SK-MEL-5 (cell line): Measurements from ENCODE around the gene TTI1. TPM values are rescaled to one million over a fixed set of nuclear protein-coding genes. Genes with fewer than 3 reads are reported as not detected.
A peak's percentile ranks its signal among the peaks of the same experiment; 100 is the strongest.

ENCODE experiments used
- DNase-seq: peaks from one replicate; pipeline ENCODE4 v3.0.0-alpha.2; 2016; ENCODE audit warnings: low read depth, low spot score
- in situ Hi-C: cut with HindIII; loops from 2 replicates; pipeline ENCODE4 v1.10.0; 2016; ENCODE audit warnings: low sequenced_read_pairs, high pct_unique_total_duplicates, low pct_unique_long_range_greater_than_20kb
- total RNA-seq: library from RNA; depleted of rRNA; stranded (reverse); fragments of >200 nt; shearing (Covaris generic); gene quantifications from 2 replicates; pipeline ENCODE4 v1.2.3, GENCODE V29; 2014

The TTI1 gene
- total RNA-seq, 1 experiment from 2014 or later = 30.1 TPM

DNA sequence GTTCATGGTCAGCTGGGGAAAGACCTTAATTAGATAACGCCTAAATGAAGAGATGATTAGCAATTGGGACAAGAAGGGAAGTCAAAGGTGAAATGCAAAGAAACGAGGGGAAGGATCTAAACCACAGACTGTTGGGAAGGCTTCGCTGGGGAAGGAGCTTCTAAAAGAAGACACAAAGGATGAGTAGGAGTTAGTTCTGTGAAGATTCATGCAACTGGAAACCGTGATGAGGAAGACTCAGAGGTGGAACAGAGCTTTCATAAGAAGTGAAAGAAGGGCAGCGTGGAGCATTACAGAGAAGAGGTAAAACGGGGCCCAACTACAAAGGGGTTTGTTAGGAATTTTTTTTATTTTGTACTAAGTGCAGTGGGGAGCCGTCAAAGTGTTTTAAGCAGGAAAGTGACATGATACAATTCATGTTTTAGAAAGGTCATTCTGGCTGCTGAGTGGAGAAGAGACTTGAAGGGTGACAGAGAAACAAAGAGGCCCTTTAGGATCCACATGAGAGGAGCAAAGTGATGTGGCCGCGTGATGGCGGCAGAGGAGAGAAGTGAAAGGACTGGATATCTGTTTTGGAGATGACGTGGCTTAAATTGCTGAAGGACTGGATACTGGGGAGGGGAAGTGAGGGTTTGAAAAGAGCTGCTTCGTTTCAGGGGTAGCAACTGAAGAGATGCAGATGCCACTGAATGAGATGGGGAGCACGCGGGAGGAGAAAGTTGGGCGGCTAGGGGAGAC is 33.6 kb downstream of the TTI1 start:
- DNase-seq = peak; percentile 85
- in situ Hi-C loops = no loop called here

DNA sequence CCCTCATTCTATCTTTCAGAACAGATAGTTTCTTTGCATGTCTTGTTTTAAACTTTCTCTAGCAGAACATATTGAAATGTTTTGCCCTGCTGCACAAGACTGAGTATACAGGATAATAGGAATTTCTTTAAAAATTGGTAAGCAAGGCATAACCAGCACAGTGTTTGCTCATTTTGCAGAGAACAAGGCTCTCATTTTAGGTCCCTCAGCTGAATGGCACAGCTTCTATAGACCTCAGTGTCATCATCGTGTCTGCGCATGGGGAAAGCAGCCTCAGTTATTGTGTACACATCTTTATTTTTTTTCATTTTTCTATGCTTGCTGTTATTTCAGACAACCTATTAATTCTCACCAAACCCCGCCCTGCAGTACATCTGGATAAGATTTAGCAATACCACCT is 35.7 kb downstream of the TTI1 start:
- in situ Hi-C loops = no loop called here
- no peak for DNase-seq

DNA sequence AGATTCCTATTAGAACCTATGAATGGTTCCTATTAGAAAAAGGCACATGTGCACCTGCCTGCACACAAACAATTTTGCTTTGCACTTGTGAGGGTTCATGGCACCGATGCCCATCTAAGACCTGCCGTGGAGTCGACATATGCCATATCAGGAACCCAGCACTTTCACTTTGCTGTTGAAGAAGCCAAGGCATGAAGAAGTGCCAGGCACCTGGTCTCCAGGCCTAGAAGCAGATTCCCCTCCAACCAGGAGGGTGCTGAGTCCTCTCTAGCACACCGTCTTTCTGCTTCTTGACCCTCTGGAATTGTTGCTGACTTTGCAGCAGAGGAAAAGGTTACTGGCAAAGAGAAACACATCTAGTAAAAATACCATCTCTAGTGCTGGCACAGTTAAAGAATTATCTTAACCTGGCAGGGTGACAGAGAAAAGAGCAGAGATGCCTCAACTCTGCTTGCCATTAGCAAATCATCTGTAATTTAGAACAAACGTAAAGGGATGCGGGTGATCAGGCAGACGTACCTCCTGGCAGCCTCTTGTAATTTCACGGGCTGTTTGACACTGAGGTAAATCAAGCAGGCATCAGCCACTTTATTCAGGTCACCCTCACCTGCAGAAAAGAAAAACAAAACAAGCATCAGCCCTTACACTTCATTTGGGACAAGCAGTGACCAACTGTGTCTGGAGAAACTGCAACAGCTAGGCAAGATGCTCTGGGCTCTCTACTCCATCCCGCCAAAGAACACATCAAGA is 37.2 kb downstream of the TTI1 start:
- no peak for DNase-seq
- in situ Hi-C loops = no loop called here

DNA sequence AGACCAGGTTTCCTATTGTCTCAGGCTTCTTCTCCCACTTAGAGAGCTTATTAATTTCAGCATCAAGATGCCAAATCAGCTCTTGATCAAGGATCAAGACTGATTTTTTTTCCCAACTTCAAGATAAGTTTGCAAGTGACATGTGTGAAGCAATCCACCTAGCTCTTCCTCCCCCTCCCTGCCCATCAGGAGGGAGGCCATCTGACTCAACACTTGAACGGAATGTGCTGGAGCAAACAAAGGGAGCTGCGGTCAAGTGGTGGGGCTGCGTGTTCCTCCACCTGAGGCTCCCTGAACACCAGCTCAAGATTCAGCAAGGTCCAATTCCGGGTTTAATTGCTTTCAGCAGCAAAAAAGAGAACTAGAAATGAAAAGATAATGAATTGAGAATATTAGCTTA is 38.7 kb downstream of the TTI1 start:
- no peak for DNase-seq
- in situ Hi-C loops = no loop called here

DNA sequence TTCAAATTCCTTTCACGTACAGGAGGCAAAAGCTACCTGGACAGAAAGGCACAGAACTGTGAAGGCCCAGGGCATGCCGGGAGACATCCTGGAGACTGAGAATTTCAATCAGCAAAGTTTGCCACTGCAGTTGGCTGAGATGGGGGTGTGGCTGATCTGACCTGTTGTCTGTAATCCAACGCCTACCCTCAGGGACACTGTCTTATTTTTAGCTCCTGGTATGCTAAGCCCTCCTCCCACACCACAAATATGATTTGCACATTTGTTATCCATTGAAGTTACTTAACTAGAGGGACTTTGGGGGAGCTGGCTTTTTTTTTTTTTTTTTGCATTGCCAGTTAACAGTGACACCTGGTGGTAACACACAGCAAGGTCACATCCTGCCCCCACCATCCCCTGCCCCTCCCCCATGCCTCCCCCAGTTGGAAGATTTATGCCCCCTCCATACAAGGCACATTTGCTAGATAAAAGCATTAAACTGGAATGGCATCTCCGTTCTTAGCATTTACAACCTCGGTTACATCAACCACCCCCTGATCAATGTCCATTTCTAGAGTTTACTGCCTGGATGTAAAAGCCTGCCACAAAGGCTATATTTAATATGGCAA is 40.4 kb downstream of the TTI1 start:
- in situ Hi-C loops = no loop called here

DNA sequence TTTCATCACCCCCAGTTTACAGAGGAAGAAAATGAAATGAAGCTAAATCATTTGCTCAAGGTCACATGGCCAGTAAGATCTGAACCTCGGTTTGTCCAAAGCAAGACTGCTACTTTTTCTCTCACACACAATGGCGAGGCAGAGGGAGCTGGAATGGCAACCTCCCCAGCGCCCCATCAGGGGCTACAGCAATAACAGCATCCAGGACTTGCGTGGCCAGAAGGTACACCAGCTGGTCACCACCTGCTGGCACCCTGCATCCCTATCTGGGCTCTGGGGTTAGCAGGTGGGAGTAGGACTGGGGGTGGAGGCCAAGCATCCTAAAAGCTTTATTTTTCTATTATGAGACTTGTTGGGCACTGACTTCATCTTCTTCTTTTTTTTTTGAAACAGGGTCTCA is 41.3 kb downstream of the TTI1 start:
- in situ Hi-C loops = no loop called here
- DNase-seq = no peak

More for the DNA sequence above, 40.4 kb downstream of the TTI1 start:
- DNase-seq = peak; percentile 47

DNA sequence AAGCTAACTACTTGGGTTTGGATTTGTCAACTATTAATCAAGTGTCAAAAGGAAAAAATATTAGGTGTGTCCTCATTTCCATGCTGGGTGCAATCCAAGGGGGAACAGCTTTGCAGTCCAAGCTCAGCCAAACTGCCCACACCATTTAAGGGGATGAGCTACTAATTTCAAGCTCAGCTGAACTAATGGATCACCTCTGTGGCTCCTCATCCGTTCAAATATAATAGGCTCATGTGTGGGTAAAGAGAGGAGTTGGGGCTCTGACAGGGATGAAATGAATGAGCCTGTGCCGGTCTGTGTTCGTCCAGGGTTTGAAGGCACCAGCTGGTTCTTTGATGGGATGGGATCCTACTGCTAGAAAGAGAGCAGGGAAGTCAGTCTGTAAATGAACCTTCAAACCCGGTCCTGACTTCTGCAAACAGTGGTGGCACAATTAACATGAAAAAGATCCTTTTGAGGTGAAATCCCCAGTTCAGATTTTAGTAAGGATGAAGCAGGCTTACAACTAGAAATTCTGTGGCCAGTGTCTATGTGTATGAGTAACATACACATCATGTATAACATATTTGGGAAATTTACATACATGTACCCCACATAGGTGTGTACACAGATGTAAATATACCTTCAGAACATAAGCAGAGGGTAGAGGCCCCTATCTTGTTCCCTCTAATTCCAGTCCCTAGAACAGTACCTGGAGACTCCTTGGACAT is 41.9 kb downstream of the TTI1 start:
- in situ Hi-C loops = no loop called here
- no peak for DNase-seq

DNA sequence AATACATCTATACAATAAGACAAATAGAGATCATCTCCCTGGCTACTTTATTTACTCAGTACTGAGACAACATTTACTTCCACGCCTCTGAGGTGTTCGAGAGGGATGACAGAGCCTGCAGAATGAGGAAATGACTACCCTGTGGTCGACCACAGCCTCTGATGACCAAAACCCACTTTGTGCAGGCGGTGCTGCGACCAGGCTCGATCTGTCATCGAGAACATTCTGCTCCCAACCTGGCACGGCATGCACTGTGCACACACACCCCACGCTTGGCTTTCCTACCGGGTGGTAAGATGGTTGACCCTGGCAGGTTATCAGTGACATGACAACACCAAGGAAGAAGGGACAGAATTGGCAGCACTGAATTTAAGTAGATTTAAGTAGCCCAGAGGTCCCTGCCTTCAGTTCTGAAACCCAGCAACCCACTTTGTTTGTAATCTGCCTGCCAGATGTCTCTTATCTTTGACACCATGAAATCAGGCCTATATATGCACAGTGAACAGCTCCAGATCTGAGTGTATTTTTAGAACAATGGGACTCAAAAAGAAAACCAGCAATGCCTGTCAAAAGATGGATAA is 42.6 kb downstream of the TTI1 start:
- no peak for DNase-seq
- in situ Hi-C loops = no loop called here

DNA sequence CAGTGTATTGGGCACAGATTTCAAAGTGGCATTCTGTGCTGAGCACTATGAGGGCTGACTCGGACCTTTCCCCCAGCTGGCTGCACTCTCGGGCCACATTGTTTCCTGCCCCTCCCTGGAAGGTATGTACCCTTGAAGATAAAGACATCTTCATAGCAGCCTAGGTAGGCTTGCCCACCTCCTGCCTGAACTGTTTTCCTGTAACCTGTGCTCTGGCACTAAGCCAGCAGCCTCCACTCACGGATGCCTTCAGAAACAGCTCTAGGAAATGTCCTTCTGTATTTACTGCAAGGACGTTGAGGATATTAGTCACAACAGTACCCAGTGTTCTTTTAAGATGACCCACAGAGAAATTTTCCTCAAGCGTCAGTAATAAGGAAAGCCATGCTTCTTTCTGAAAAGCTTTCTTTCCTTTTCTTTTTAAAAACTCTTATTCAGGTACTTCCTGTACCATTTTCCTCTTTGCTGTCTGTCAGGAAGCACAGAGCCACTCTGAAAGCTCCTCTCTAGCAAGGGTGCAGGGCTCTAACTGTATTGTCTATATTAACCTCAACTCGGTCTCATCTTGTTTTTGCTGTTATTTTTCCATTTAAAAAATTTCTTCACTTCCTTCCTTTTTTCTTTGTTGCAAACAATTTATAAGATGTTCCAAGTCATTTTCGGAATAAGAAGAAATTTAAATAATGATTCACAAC is 43.5 kb downstream of the TTI1 start:
- in situ Hi-C loops = no loop called here
- no peak for DNase-seq

DNA sequence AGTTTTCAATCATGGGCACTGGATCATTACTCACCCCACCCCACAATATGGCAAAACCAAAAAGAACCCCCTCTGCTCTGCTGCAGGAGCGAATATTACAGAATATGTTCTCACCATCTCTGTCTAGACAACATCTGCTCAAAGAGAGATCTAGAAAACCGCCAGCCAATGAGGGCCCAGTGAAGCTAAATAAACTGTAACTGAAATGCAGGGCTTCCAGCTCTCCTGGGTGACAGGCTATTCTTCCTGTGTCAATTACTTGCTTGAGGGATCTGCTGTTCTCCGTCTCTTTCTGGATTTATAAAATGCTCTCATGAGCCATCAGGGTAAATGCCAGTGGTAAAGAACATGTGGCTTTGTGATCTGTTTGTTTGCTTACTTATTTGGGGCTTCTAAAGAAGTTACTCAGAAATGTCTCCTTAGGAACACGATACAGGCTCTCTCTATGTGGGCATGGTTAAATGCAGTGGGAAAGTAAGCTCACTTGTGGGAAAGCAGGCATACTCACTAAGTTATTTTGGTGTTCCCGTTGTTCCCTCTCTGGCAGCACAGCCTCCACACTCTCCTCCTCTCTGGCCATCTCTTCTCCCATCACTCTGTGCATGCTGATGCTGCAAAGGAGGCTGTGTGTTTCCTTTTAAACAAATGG is 44.8 kb downstream of the TTI1 start:
- no peak for DNase-seq
- in situ Hi-C loops = no loop called here

DNA sequence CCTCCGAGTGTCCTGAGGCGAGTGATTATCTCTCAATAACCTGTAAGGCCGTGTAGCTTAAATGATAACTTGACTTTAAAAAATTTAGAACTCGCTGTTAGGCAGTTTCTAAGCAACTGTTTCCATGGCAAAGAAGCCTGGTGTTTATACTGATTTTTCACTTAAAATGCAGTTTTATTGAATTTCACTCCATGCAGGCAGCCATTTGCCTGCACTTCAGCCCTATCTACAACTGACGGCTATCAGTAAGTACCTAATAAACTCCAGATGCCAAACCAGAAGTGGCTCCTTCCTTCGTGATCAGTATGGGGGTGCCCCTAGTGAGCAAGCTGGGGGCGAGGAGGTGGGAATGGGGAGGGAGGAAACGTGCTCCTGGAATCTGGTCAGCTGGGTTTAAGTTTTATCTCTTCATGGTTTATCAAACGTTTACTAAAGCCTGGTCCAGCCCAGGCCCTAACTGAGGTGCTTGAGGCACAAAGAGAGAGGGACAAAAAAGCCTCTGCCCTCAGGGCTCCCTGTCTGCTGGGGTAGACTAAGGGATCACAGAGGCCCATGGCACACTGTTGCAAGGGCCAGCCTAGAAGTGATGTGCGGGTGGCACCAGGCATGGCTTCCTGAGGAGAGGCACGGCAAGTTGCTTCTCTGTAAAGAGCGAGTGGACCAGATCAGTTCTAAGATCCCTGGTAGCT is 45.5 kb downstream of the TTI1 start:
- in situ Hi-C loops = no loop called here
- DNase-seq = no peak

DNA sequence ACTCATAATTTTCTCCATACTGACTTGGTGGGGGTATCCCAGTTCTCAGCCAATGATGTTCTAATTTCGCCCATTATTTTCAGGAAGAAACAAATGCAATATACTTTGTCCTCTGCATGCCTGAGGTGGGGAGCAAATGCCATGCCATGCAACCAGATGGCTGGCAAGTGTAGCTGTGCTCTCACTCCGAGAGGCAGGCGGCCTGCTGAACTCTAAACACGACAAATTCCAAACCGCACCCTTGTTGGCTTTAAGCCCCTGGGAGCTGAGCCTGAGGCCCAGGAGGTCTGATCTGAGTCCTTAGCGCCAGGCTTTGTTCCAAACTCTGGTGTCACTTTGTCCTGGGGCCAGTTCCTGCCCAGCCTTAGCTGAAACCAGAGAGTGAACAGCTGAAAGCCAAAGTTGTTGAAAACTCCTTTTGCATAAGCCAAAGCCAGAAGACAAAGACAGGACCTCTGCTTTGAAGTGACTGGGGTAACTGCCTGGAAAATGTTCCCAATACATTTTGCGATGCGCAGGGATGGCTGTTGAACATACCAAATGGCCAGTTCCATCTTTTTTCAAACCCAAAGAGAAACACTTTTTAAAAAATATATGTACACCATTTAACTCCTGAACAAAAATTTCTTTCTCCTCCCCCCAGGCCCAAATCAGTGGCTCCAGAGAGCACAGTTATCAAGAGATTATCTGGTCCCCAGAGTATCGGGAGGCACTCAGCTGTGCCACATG is 46.2 kb downstream of the TTI1 start:
- in situ Hi-C loops = no loop called here
- DNase-seq = no peak

DNA sequence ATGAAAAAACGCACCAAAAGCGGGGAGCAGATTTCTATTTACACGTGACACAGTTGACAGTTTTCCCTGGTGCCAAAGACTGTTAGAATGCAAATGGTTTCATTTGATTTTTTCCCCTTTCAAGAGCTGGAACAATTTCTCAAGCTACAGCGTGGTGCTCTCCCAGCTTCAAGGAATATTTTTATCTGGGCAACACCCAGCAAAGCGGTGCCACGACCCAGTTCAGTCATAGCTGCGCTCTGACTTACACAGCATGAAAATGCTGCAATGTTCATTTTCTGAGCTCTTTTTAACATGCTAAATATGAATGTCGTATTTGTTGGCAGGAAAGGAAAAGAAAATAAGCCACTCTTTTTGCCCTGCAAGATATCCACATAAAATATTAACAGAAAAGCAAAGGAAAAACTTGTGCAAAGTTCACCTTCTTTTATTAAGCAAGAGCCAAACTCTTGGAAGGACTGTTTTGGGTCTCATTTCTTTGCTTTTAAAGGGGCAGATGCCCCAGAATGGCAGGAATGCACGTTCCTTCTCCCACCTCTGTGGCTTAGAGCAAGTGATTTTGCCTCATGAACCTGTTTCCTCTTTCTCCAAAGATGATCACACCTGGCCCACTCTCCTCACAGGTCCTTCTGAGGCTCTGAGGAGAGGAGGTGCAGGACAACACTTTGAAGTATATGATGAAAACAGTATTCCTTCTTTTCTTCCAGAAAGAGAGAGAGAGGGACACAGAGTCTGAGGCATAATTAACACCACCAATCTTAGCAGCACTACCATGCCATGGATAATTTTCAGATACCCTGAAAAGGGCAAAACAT is 47.0 kb downstream of the TTI1 start:
- no peak for DNase-seq
- in situ Hi-C loops = no loop called here

DNA sequence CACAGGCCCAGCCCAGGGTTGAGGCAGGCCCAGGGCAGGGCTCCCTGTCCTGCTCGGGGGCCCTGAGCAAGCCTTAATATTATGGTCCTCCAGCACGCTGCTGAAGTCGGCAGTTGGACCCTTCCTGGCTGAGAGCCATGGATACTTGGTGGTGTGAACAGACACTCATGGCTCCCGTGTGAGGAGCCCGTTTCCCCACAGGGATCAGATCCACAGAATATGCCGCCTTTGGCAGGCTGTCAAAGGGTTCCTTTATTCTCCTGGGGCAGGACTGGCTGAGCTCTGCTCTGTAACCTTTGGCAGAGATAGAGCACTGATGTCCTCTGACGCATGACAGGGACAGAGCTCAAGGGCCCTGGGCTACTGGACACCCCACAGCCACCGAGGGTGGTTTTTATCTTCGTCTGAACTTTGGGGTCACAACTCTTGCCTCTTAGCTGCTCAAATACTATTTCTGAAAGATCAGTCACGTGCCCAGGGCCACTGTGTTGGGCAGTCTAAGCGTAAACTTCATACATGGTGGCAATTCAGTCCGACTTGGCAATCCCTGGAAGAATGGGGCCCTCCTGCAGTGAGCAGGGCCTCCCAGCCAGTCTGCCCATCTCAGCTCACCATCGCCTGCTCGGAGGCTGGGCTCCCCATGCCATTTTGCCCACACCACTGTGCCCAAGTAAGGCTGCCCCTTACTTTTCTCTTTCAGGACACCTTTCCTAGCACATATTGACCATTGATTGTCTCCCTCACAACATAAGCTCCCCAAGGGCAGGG is 49.1 kb downstream of the TTI1 start:
- peak; percentile 67 for DNase-seq
- in situ Hi-C loops = no loop called here
